ENCODE measurements around the gene EFHD1.
A peak's percentile ranks its signal among the peaks of the same experiment; 100 is the strongest.

Gene EFHD1

GRCh38 chr2:232667989-232668583, 34.7 kb downstream of the EFHD1 start:
- no peak overlapping the region for H3K4me3 ChIP-seq (ENCODE audit: low read depth, low read length)
- no peak for TF ChIP-seq CTCF (IDR thresholded peaks at IDR 0.05; ENCODE audit: low read depth, low read length)

GRCh38 chr2:232668805-232669444, 35.5 kb downstream of the EFHD1 start:
- no peak overlapping the region for H3K4me3 ChIP-seq (ENCODE audit: low read depth, low read length)
- 0 out of 2 replicates have a peak, but pooled peaks have one; percentile 11 for TF ChIP-seq CTCF (IDR thresholded peaks at IDR 0.05; ENCODE audit: low read depth, low read length)

DNA sequence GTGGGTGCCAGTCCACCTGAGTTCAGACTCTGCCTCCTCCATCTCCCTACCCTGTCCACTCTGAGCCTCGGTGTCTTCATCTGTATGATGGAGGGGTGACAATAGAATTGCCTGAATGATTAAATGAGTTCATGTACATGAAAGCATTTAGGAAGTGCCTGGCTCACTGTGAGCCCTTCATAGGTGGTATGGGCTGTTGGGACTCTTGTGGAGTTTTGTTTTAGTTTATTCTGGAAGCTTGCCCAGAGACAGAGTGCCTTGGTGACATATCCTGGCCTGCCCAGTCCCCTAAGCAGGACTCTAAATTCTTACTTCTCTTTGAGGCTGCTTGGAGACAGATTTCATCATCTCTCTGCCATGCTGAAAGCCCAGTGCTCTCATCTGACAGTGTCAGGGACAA, 39.2 kb downstream of the EFHD1 start:
- TF ChIP-seq CTCF (IDR thresholded peaks at IDR 0.05; ENCODE audit: low read depth, low read length) = no peak
- H3K4me3 ChIP-seq (ENCODE audit: low read depth, low read length) = no peak overlapping the region

- TF ChIP-seq CTCF (IDR thresholded peaks at IDR 0.05; ENCODE audit: low read depth, low read length) = no peak
Observed at GRCh38 chr2:232674491-232674890, 41.1 kb downstream of the EFHD1 start.

GRCh38 chr2:232675381-232675780, 42.0 kb downstream of the EFHD1 start:
- TF ChIP-seq CTCF (IDR thresholded peaks at IDR 0.05; ENCODE audit: low read depth, low read length) = no peak
- H3K4me3 ChIP-seq (ENCODE audit: low read depth, low read length) = no peak overlapping the region

More at GRCh38 chr2:232674491-232674890, 41.1 kb downstream of the EFHD1 start:
- no peak overlapping the region for H3K4me3 ChIP-seq (ENCODE audit: low read depth, low read length)

GRCh38 chr2:232680006-232680405, 46.6 kb downstream of the EFHD1 start:
- H3K4me3 ChIP-seq (ENCODE audit: low read depth, low read length) = no peak overlapping the region
- TF ChIP-seq CTCF (IDR thresholded peaks at IDR 0.05; ENCODE audit: low read depth, low read length) = no peak

- no peak for TF ChIP-seq CTCF (IDR thresholded peaks at IDR 0.05; ENCODE audit: low read depth, low read length)
- no peak overlapping the region for H3K4me3 ChIP-seq (ENCODE audit: low read depth, low read length)
Observed at GRCh38 chr2:232681527-232681926, 48.1 kb downstream of the EFHD1 start.
